Vagina (tissue), 2 donors: Measurements from ENCODE around the gene SFMBT2.

ENCODE experiments used
- POLR2A ChIP-seq, 2 donors: fragments of 450-650 bp; IDR thresholded peaks; one replicate each; pipeline ENCODE4 v1.6.1; 2017; ENCODE audit warnings: antibody characterized with exemption in 2 of 2, mild to moderate bottlenecking in 2 of 2, moderate library complexity in 2 of 2
- POLR2AphosphoS5 ChIP-seq, 2 donors: sonication (generic); formaldehyde crosslinking; IDR thresholded peaks; one replicate each; pipeline ENCODE4 v1.9.0; 2017; ENCODE audit warnings: antibody characterized with exemption in 2 of 2, mild to moderate bottlenecking in 2 of 2, low read depth in 1 of 2; ENCODE audit not compliant: insufficient read depth in 1 of 2
- TF ChIP-seq, protein P1 (sequence below), 3 experiments: fragments of 450-650 bp in 2 of 3; fragments of 200-600 bp in 1 of 3; sonication (generic) in 1 of 3; IDR thresholded peaks; one replicate each; pipeline ENCODE4 v1.5.1; 2017 to 2019; ENCODE audit warnings: antibody characterized with exemption in 3 of 3, mild to moderate bottlenecking in 2 of 3, moderate library complexity in 2 of 3

DNA sequence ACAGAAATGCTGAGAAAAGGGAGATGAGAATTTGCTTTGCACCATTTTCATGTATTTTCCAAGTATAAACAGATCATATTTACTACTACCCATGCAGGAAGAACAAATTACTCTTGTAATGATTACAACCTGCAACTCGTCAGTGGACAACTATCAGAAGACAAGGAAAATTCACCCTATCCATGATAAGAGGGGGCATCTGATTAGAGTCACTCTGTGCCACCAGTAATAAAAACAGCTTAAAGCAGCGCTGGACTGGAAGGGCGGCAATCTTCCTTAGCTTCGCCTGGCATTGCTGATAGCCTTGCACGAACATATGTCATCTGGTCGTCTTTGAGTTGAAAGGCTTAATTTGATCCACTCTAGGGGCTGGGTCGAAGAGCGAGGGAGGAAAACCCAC is 162.7 kb downstream of the SFMBT2 start:
- TF ChIP-seq POLR2AphosphoS5 (IDR thresholded peaks at IDR 0.05; ENCODE audit: insufficient read depth in 1 of 2, low read depth in 1 of 2): no peak
- no peak for TF ChIP-seq POLR2A (IDR thresholded peaks at IDR 0.05)
- TF ChIP-seq, protein P1, sequence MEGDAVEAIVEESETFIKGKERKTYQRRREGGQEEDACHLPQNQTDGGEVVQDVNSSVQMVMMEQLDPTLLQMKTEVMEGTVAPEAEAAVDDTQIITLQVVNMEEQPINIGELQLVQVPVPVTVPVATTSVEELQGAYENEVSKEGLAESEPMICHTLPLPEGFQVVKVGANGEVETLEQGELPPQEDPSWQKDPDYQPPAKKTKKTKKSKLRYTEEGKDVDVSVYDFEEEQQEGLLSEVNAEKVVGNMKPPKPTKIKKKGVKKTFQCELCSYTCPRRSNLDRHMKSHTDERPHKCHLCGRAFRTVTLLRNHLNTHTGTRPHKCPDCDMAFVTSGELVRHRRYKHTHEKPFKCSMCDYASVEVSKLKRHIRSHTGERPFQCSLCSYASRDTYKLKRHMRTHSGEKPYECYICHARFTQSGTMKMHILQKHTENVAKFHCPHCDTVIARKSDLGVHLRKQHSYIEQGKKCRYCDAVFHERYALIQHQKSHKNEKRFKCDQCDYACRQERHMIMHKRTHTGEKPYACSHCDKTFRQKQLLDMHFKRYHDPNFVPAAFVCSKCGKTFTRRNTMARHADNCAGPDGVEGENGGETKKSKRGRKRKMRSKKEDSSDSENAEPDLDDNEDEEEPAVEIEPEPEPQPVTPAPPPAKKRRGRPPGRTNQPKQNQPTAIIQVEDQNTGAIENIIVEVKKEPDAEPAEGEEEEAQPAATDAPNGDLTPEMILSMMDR (IDR thresholded peaks at IDR 0.05): no peak
